Neural cell (in vitro differentiated cells): Measurements from ENCODE around the gene PRKAR1A. TPM values are rescaled to one million over a fixed set of nuclear protein-coding genes. Genes with fewer than 3 reads are reported as not detected.

Source experiments
- H2AFZ ChIP-seq: fragments of 200-600, 300-800 bp; sonication (generic), shearing (Covaris generic); 2 replicates; pipeline ENCODE4 v1.6.0; 2014; ENCODE audit warnings: low read depth, mild to moderate bottlenecking, antibody characterized with exemption, low read length, moderate library complexity
- H3F3A ChIP-seq: fragments of 200-600 bp; shearing (Covaris generic); 2 replicates; pipeline ENCODE4 v1.6.1; 2016; ENCODE audit warnings: mild to moderate bottlenecking, moderate library complexity, mixed read lengths, antibody characterized with exemption, low read length; ENCODE audit not compliant: insufficient read depth, poor library complexity, severe bottlenecking
- H3K27ac ChIP-seq: fragments of 200-600, 300-800 bp; sonication (generic), shearing (Covaris generic); 2 replicates; pipeline ENCODE4 v1.5.1; 2014; ENCODE audit warnings: mild to moderate bottlenecking, low read length, moderate library complexity
- H3K27me3 ChIP-seq: fragments of 300-800, 200-600 bp; sonication (generic), shearing (Covaris generic); 2 replicates; pipeline ENCODE4 v1.6.0; 2014; ENCODE audit warnings: mild to moderate bottlenecking, low read depth, low read length, moderate library complexity; ENCODE audit not compliant: insufficient read depth
- H3K36me3 ChIP-seq: fragments of 300-800, 200-600 bp; sonication (generic), shearing (Covaris generic); 2 replicates; pipeline ENCODE4 v1.5.1; 2014; ENCODE audit warnings: mild to moderate bottlenecking, antibody characterized with exemption, low read length, moderate library complexity; ENCODE audit not compliant: insufficient read depth
- H3K4me2 ChIP-seq: fragments of 300-800, 200-600 bp; sonication (generic), shearing (Covaris generic); 2 replicates; pipeline ENCODE4 v1.6.0; 2014; ENCODE audit warnings: mild to moderate bottlenecking, low read length
- H3K4me3 ChIP-seq: fragments of 300-800, 200-600 bp; sonication (generic), shearing (Covaris generic); 2 replicates; pipeline ENCODE4 v1.5.1; 2014; ENCODE audit warnings: mild to moderate bottlenecking, low read length, moderate library complexity
- H3K79me2 ChIP-seq: fragments of 200-600 bp; shearing (Covaris generic); replicated peaks from 2 replicates; pipeline ENCODE4 v1.6.0; 2014; ENCODE audit warnings: mild to moderate bottlenecking, low read length, moderate library complexity; ENCODE audit not compliant: insufficient read depth
- H3K9ac ChIP-seq: fragments of 300-800, 200-600 bp; sonication (generic), shearing (Covaris generic); 2 replicates; pipeline ENCODE4 v1.6.1; 2016; ENCODE audit warnings: mild to moderate bottlenecking, low read length, mixed read lengths
- H3K9me2 ChIP-seq: fragments of 200-600 bp; shearing (Covaris generic); 2 replicates; pipeline ENCODE4 v1.6.1; 2016; ENCODE audit warnings: mild to moderate bottlenecking, low read length, mixed read lengths; ENCODE audit not compliant: insufficient read depth
- H3K9me3 ChIP-seq: fragments of 200-600, 300-800 bp; sonication (generic), shearing (Covaris generic); 2 replicates; pipeline ENCODE4 v1.6.1; 2016; ENCODE audit warnings: mild to moderate bottlenecking, mixed run types, low read length, moderate library complexity, mixed read lengths
- H4K20me1 ChIP-seq: fragments of 200-600 bp; shearing (Covaris generic); 2 replicates; pipeline ENCODE4 v1.6.1; 2016; ENCODE audit warnings: mild to moderate bottlenecking, mixed run types; ENCODE audit not compliant: insufficient read depth
- CTCF ChIP-seq: fragments of 450-650 bp; IDR thresholded peaks from 2 replicates; pipeline ENCODE4 v1.5.1; 2014; ENCODE audit warnings: antibody characterized with exemption, mild to moderate bottlenecking, moderate library complexity; ENCODE audit not compliant: poor library complexity, severe bottlenecking
- EP300 ChIP-seq: fragments of 450-650 bp; conservative IDR thresholded peaks from 2 replicates; pipeline ENCODE4 v1.6.1; 2014; ENCODE audit warnings: antibody characterized with exemption, mild to moderate bottlenecking, moderate library complexity; ENCODE audit not compliant: poor library complexity, severe bottlenecking
- EZH2 ChIP-seq: fragments of 200-600, 300-800 bp; shearing (Covaris generic), sonication (generic); IDR thresholded peaks from 2 replicates; pipeline ENCODE4 v1.6.1; 2014; ENCODE audit warnings: antibody characterized with exemption, low read length, borderline replicate concordance, mild to moderate bottlenecking; ENCODE audit not compliant: insufficient read depth, poor library complexity, severe bottlenecking
- MXI1 ChIP-seq: fragments of 450-650 bp; conservative IDR thresholded peaks from 2 replicates; pipeline ENCODE4 v1.6.1; 2014; ENCODE audit warnings: antibody characterized with exemption, mild to moderate bottlenecking; ENCODE audit not compliant: poor library complexity, severe bottlenecking
- POLR2AphosphoS5 ChIP-seq: IDR thresholded peaks from 2 replicates; pipeline ENCODE4 v1.6.1; 2012
- RAD21 ChIP-seq: fragments of 450-650 bp; conservative IDR thresholded peaks from 2 replicates; pipeline ENCODE4 v1.6.1; 2014; ENCODE audit warnings: antibody characterized with exemption, mild to moderate bottlenecking, moderate library complexity
- REST ChIP-seq: IDR thresholded peaks from 2 replicates; pipeline ENCODE4 v1.6.1; 2012; ENCODE audit warnings: borderline replicate concordance
- SMC3 ChIP-seq: fragments of 450-650 bp; conservative IDR thresholded peaks from 2 replicates; pipeline ENCODE4 v1.6.1; 2014; ENCODE audit warnings: antibody characterized with exemption, mild to moderate bottlenecking, moderate library complexity; ENCODE audit not compliant: poor library complexity
- TAF1 ChIP-seq: IDR thresholded peaks from 2 replicates; pipeline ENCODE4 v1.6.1; 2012; ENCODE audit warnings: low read depth
- polyA plus RNA-seq: library from polyadenylated mRNA; depleted of rRNA; stranded (reverse); fragments of >200 nt; gene quantifications from 2 replicates; pipeline ENCODE4 v1.2.3, GENCODE V29; 2014

Gene PRKAR1A
- polyA plus RNA-seq, 1 donor from 2014 or later: 539 TPM

GRCh38 chr17:68542698-68543463 lies 30.7 kb downstream of the PRKAR1A start (continued):
- no peak for TF ChIP-seq EP300
- no peak for TF ChIP-seq POLR2AphosphoS5
- no peak for TF ChIP-seq EZH2
- no peak for TF ChIP-seq RAD21

GRCh38 chr17:68544111-68544915 lies 32.1 kb downstream of the PRKAR1A start:
- no peak overlapping the region for H3K4me3 ChIP-seq
- no peaks in the 10 kb centered on the region for H4K20me1 ChIP-seq
- H3K36me3 ChIP-seq: no peaks in the 10 kb centered on the region
- no peaks in the 10 kb centered on the region for H3K9me2 ChIP-seq
- no peak overlapping the region for H2AFZ ChIP-seq
- no peaks in the 10 kb centered on the region for H3K79me2 ChIP-seq
- H3K9me3 ChIP-seq: no peaks in the 10 kb centered on the region
- H3K4me2 ChIP-seq: no peak overlapping the region
- no peaks in the 10 kb centered on the region for H3F3A ChIP-seq
- TF ChIP-seq CTCF (no peak), MXI1 (no peak), REST (no peak), TAF1 (no peak), POLR2AphosphoS5 (no peak), RAD21 (no peak), EP300 (no peak)
- H3K27me3 ChIP-seq: no peaks in the 10 kb centered on the region
- no peak overlapping the region for H3K27ac ChIP-seq
- no peak overlapping the region for H3K9ac ChIP-seq

- Histone ChIP-seq H3K9me2 (no peaks in the 10 kb centered on the region), H3K9me3 (no peaks in the 10 kb centered on the region), H3K27ac (no peak overlapping the region), H3K4me3 (no peak overlapping the region), H4K20me1 (no peaks in the 10 kb centered on the region), H3F3A (no peaks in the 10 kb centered on the region), H3K36me3 (no peaks in the 10 kb centered on the region), H3K9ac (no peak overlapping the region), H3K4me2 (no peak overlapping the region), H2AFZ (no peak overlapping the region), H3K79me2 (no peaks in the 10 kb centered on the region), H3K27me3 (no peaks in the 10 kb centered on the region)
- TF ChIP-seq POLR2AphosphoS5 (no peak), SMC3 (no peak), EZH2 (no peak), RAD21 (no peak)
Measured at GRCh38 chr17:68556551-68556950, 44.3 kb downstream of the PRKAR1A start.
